DOHH2 (cell line): ENCODE measurements around the gene NDUFB4.

ENCODE experiments used
- H3F3A ChIP-seq: fragments of 200-600 bp; sonication (generic), shearing (Covaris generic); 2 replicates; pipeline ENCODE4 v1.6.0; 2016; ENCODE audit warnings: antibody characterized with exemption, mild to moderate bottlenecking; ENCODE audit not compliant: control insufficient read depth, insufficient read depth
- H3K27ac ChIP-seq: fragments of 200-600 bp; sonication (generic); 2 replicates; pipeline ENCODE4 v1.5.1; 2014; ENCODE audit warnings: low read depth, mild to moderate bottlenecking, low read length, moderate library complexity
- H3K27me3 ChIP-seq: fragments of 200-600 bp; sonication (generic); 2 replicates; pipeline ENCODE4 v1.6.1; 2014; ENCODE audit warnings: mild to moderate bottlenecking, low read length, mixed read lengths; ENCODE audit not compliant: control insufficient read depth
- H3K36me3 ChIP-seq: fragments of 200-600 bp; sonication (generic); 2 replicates; pipeline ENCODE4 v1.6.1; 2014; ENCODE audit warnings: mild to moderate bottlenecking, low read length, moderate library complexity, mixed read lengths; ENCODE audit not compliant: control insufficient read depth
- H3K4me1 ChIP-seq: fragments of 200-600 bp; sonication (generic); 2 replicates; pipeline ENCODE4 v1.6.1; 2014; ENCODE audit warnings: mild to moderate bottlenecking, low read length, mixed read lengths; ENCODE audit not compliant: control insufficient read depth
- H3K4me2 ChIP-seq: fragments of 200-600 bp; sonication (generic); 2 replicates; pipeline ENCODE4 v1.6.0; 2014; ENCODE audit warnings: mild to moderate bottlenecking, low read length, moderate library complexity
- H3K4me3 ChIP-seq: fragments of 200-600 bp; sonication (generic); 2 replicates; pipeline ENCODE4 v1.5.1; 2014; ENCODE audit warnings: mild to moderate bottlenecking, low read length, mixed read lengths
- H3K79me2 ChIP-seq: fragments of 200-600 bp; sonication (generic); 2 replicates; pipeline ENCODE4 v1.6.1; 2014; ENCODE audit warnings: mild to moderate bottlenecking, low read length, mixed read lengths; ENCODE audit not compliant: control insufficient read depth
- H3K9me2 ChIP-seq: fragments of 200-600 bp; sonication (generic); replicated peaks from 2 replicates; pipeline ENCODE4 v1.6.1; 2014; ENCODE audit warnings: mild to moderate bottlenecking, low read length, mixed read lengths; ENCODE audit not compliant: control insufficient read depth
- H3K9me3 ChIP-seq: fragments of 200-600 bp; sonication (generic); 2 replicates; pipeline ENCODE4 v1.6.1; 2014; ENCODE audit warnings: antibody characterized with exemption, low read length, mixed read lengths; ENCODE audit not compliant: control insufficient read depth, insufficient read depth
- H4K20me1 ChIP-seq: fragments of 200-600 bp; sonication (generic); 2 replicates; pipeline ENCODE4 v1.6.0; 2014; ENCODE audit warnings: low read depth, mild to moderate bottlenecking, antibody characterized with exemption, low read length, moderate library complexity; ENCODE audit not compliant: control insufficient read depth, insufficient read depth
- CTCF ChIP-seq: fragments of 200-600 bp; sonication (generic); IDR thresholded peaks from one replicate; pipeline ENCODE4 v1.5.1; 2014; ENCODE audit warnings: antibody characterized with exemption, mild to moderate bottlenecking, low read depth, low read length; ENCODE audit not compliant: poor library complexity, severe bottlenecking
- EZH2phosphoT487 ChIP-seq: fragments of 200-600 bp; sonication (generic); IDR thresholded peaks from 2 replicates; pipeline ENCODE4 v1.6.1; 2017; ENCODE audit warnings: borderline replicate concordance, mild to moderate bottlenecking, antibody characterized with exemption, low read length, moderate library complexity, mixed read lengths

The NDUFB4 gene

GRCh38 chr3:120646771-120647432 is 50.8 kb downstream of the NDUFB4 start:
- Histone ChIP-seq H3K27me3 (peaks cover 4% of the 10 kb centered on the region; the same call in 1 of the 2 replicates), H3K9me3 (no peaks in the 10 kb centered on the region), H3K4me3 (no peak overlapping the region), H3K4me1 (no peaks in the 10 kb centered on the region), H3F3A (no peaks in the 10 kb centered on the region), H3K79me2 (no peaks in the 10 kb centered on the region), H3K9me2 (no peaks in the 10 kb centered on the region), H3K36me3 (no peaks in the 10 kb centered on the region), H3K4me2 (no peak overlapping the region), H3K27ac (no peak overlapping the region), H4K20me1 (no peaks in the 10 kb centered on the region)
- TF ChIP-seq CTCF (no peak), EZH2phosphoT487 (no peak)

- TF ChIP-seq CTCF (no peak), EZH2phosphoT487 (no peak)
Observed at GRCh38 chr3:120648290-120648689, 52.2 kb downstream of the NDUFB4 start.

GRCh38 chr3:120649830-120650233 is 53.7 kb downstream of the NDUFB4 start:
- no peak overlapping the region for H3K27ac ChIP-seq
- no peaks in the 10 kb centered on the region for H3K36me3 ChIP-seq
- peaks cover 4% of the 10 kb centered on the region; the same call in 1 of the 2 replicates for H3K27me3 ChIP-seq
- H3K9me3 ChIP-seq = no peaks in the 10 kb centered on the region
- TF ChIP-seq EZH2phosphoT487 = no peak
- H3K4me2 ChIP-seq = no peak overlapping the region
- H3K79me2 ChIP-seq = no peaks in the 10 kb centered on the region
- H4K20me1 ChIP-seq = no peaks in the 10 kb centered on the region
- H3F3A ChIP-seq = no peaks in the 10 kb centered on the region
- H3K4me1 ChIP-seq = no peaks in the 10 kb centered on the region
- no peaks in the 10 kb centered on the region for H3K9me2 ChIP-seq
- H3K4me3 ChIP-seq = no peak overlapping the region

More at GRCh38 chr3:120648290-120648689, 52.2 kb downstream of the NDUFB4 start:
- no peaks in the 10 kb centered on the region for H3K79me2 ChIP-seq
- peaks cover 4% of the 10 kb centered on the region; the same call in 1 of the 2 replicates for H3K27me3 ChIP-seq
- H3K4me1 ChIP-seq = no peaks in the 10 kb centered on the region
- no peaks in the 10 kb centered on the region for H3K9me3 ChIP-seq
- no peaks in the 10 kb centered on the region for H3F3A ChIP-seq
- no peak overlapping the region for H3K4me2 ChIP-seq
- H3K27ac ChIP-seq = no peak overlapping the region
- H4K20me1 ChIP-seq = no peaks in the 10 kb centered on the region
- no peaks in the 10 kb centered on the region for H3K36me3 ChIP-seq
- H3K9me2 ChIP-seq = no peaks in the 10 kb centered on the region
- no peak overlapping the region for H3K4me3 ChIP-seq

GRCh38 chr3:120650311-120650710 is 54.2 kb downstream of the NDUFB4 start:
- Histone ChIP-seq H3K36me3 (no peaks in the 10 kb centered on the region), H3K79me2 (no peaks in the 10 kb centered on the region), H3K4me3 (no peak overlapping the region), H3F3A (no peaks in the 10 kb centered on the region), H3K9me3 (no peaks in the 10 kb centered on the region), H3K4me2 (no peak overlapping the region), H3K27ac (no peak overlapping the region), H3K4me1 (no peaks in the 10 kb centered on the region), H3K9me2 (no peaks in the 10 kb centered on the region), H3K27me3 (peaks cover 4% of the 10 kb centered on the region; the same call in 1 of the 2 replicates), H4K20me1 (no peaks in the 10 kb centered on the region)
- no peak for TF ChIP-seq EZH2phosphoT487
- TF ChIP-seq CTCF = no peak
